Left cardiac atrium (tissue), 4 donors: Measurements from ENCODE around the gene SIRT3. TPM values are rescaled to one million over a fixed set of nuclear protein-coding genes. Genes with fewer than 3 reads are reported as not detected.
"Not testable (repeated sequence)": the region's sequence is repeated elsewhere in the genome, so short reads cannot be mapped to it uniquely, and the experiment has no call there.

Experiments
- ATAC-seq, 2 donors: fragments of 200-7000 bp; cut with Tn5 transposase; one replicate each; pipeline ENCODE4 v1.9.1; 2020; ENCODE audit warnings: mild to moderate bottlenecking in 2 of 2, moderate library complexity in 2 of 2
- DNase-seq: peaks from one replicate; pipeline ENCODE4 v3.0.0-alpha.2; 2020
- intact Hi-C, 2 donors: fragments of 100-400 bp; cut with DNase I; formaldehyde crosslinking; loops; one replicate each; pipeline versions ENCODE4 v1.14.1 to v1.15.1; 2022 to 2023
- total RNA-seq, 2 donors: library from RNA; stranded (reverse); fragmentation: NEBNext Ultra II Directional; extraction: Animal tissue kit (Norgen Biotek cat#: 25700); gene quantifications; one replicate each; pipeline ENCODE4 v1.2.1, GENCODE V29; 2021
- donor health status: DM: no; HTN: yes; CAD: no.
- donor health status: DM: no; HTN: yes; CAD: no; lungs with severe emphysema.
- donor health status: DM: yes; HTN: yes; CAD: no.
- donor health status: Dilated cardiomyopathy.

Gene SIRT3
- total RNA-seq, 2 donors from 2014 or later = 21.1 to 21.6 TPM

GRCh38 chr11:198236-198806 is 37.8 kb downstream of the SIRT3 start:
- intact Hi-C loops = no loop called here
- DNase-seq = peak; percentile 17
- ATAC-seq = no peak

- DNase-seq (peak; percentile 17), ATAC-seq (no peak)
- intact Hi-C loops = no loop called here
Observed at GRCh38 chr11:197741-198235, 38.4 kb downstream of the SIRT3 start.

- DNase-seq (peak; percentile 20), ATAC-seq (no peak)
- intact Hi-C loops = no loop called here
Observed at GRCh38 chr11:196786-197731, 39.1 kb downstream of the SIRT3 start.

- DNase-seq, intact Hi-C loops, ATAC-seq: not testable (repeated sequence)
Observed at GRCh38 chr11:193481-193880, 42.7 kb downstream of the SIRT3 start.

GRCh38 chr11:192674-193128 is 43.4 kb downstream of the SIRT3 start, which contains the start of gene SCGB1C1:
SCGB1C1 (plus strand) TSS chr11:193078; CDS start chr11:193100, 22 bp downstream.
- intact Hi-C loops, ATAC-seq: not testable (repeated sequence)

GRCh38 chr11:191490-192478 is 44.4 kb downstream of the SIRT3 start:
- DNase-seq = peak; percentile 40
- ATAC-seq = peak; percentile 58 to 74
- intact Hi-C loops = not testable (repeated sequence)

More at GRCh38 chr11:192674-193128, 43.4 kb downstream of the SIRT3 start, which contains the start of gene SCGB1C1:
- not testable (repeated sequence) for DNase-seq

GRCh38 chr11:190546-190945 is 45.6 kb downstream of the SIRT3 start:
- DNase-seq, intact Hi-C loops, ATAC-seq: not testable (repeated sequence)

- ATAC-seq = peak; percentile 68 to 75
- peak; percentile 40 for DNase-seq
- intact Hi-C loops = not testable (repeated sequence)
Observed at GRCh38 chr11:189843-190311, 46.3 kb downstream of the SIRT3 start.

- peak; percentile 42 to 75 for ATAC-seq
- DNase-seq, intact Hi-C loops: not testable (repeated sequence)
Observed at GRCh38 chr11:189200-189783, 46.9 kb downstream of the SIRT3 start.

- ATAC-seq, intact Hi-C loops, DNase-seq: not testable (repeated sequence)
Observed at GRCh38 chr11:180242-180641, 55.9 kb downstream of the SIRT3 start.

Other genes starting within 250 kb of the SIRT3 start
- gene SCGB1C1, start 43.3 kb downstream of the SIRT3 start, total RNA-seq = not detected
- gene BET1L, start 28.9 kb downstream of the SIRT3 start, total RNA-seq = 10 to 100 TPM; 27.6 to 44.5 TPM
- gene RIC8A, start 28.6 kb downstream of the SIRT3 start, total RNA-seq = 10 to 100 TPM; 54.1 to 67.4 TPM
- gene PSMD13, start 634 bp upstream of the SIRT3 start, total RNA-seq = 10 to 100 TPM; 75.5 to 87.3 TPM
- under 1 TPM; 0.16 to 0.62 TPM for gene NLRP6, start 42.1 kb upstream of the SIRT3 start, total RNA-seq
- 10 to 100 TPM; 10.8 to 15.8 TPM for gene PGGHG, start 52.8 kb upstream of the SIRT3 start, total RNA-seq
- not detected for gene IFITM5, start 63.2 kb upstream of the SIRT3 start, total RNA-seq
- 100 to 1,000 TPM; 420 to 494 TPM for gene IFITM2, start 71.5 kb upstream of the SIRT3 start, total RNA-seq
- gene IFITM1, start 77.7 kb upstream of the SIRT3 start, total RNA-seq = 100 to 1,000 TPM; 151 to 215 TPM
- gene IFITM3, start 84.5 kb upstream of the SIRT3 start, total RNA-seq = 100 to 1,000 TPM; 669 to 779 TPM
- gene B4GALNT4, start 133.2 kb upstream of the SIRT3 start, total RNA-seq = 1 to 10 TPM; 2.1 to 2.4 TPM
- gene PKP3, start 157.9 kb upstream of the SIRT3 start, total RNA-seq = under 1 TPM; 0.52 to 0.68 TPM
- 10 to 100 TPM; 35.4 to 36.7 TPM for gene SIGIRR, start 178.7 kb upstream of the SIRT3 start, total RNA-seq
- 1 to 10 TPM in 1 of 2 donors, under 1 TPM in 1; 0.55 to 1.6 TPM for gene ANO9, start 205.7 kb upstream of the SIRT3 start, total RNA-seq
- gene PTDSS2, start 213.9 kb upstream of the SIRT3 start, total RNA-seq = 10 to 100 TPM; 21.5 to 26.5 TPM